ENCODE results near the gene OR8G1. TPM values are rescaled to one million over a fixed set of nuclear protein-coding genes. Genes with fewer than 3 reads are reported as not detected.

OR8G1 gene, protein sequence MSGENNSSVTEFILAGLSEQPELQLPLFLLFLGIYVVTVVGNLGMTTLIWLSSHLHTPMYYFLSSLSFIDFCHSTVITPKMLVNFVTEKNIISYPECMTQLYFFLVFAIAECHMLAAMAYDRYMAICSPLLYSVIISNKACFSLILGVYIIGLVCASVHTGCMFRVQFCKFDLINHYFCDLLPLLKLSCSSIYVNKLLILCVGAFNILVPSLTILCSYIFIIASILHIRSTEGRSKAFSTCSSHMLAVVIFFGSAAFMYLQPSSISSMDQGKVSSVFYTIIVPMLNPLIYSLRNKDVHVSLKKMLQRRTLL
- total RNA-seq (2022; extraction: Qiagen RNA extraction) = not detected in 5 replicates

DNA sequence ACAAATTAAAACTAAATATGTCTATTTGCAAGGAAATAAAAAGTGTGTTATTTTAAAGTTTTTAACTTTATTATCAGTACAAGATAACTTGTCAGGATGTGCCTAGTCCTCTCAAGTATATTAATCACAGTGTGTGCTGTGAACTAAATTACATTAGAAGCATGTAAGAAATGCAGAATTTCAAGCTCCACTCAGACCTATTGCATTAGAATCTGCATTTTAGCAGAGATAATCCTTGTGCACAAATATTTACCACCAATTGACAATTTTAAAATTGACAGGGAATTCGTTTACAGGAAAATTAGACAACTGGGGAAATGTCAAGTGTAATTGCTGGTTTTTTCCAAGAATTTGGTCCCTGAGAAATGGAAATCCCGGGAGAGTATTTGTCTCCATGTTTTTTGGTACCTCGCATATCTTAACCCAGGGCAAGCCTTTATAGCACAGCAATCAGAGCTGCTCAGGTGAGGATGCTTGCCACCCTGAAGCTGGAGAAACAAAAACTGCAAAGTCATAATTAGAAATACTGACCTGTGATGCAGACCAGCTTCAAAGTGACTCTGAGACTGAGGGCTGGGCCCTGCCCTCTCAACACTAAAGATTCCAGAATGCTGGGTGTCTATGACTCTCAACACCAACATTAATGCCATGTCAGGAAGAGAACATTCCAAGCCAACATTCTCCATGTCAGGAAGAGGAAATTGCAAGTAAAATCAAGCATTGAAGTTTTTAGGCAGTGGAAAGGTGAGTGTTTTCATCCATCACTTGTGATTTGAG is at the start of gene OR8G1:
Gene OR8G1 (plus strand): TSS at position 475 of the 777 bp plus-strand sequence. CDS start 8,581 bp downstream, outside the sequence.

DNA sequence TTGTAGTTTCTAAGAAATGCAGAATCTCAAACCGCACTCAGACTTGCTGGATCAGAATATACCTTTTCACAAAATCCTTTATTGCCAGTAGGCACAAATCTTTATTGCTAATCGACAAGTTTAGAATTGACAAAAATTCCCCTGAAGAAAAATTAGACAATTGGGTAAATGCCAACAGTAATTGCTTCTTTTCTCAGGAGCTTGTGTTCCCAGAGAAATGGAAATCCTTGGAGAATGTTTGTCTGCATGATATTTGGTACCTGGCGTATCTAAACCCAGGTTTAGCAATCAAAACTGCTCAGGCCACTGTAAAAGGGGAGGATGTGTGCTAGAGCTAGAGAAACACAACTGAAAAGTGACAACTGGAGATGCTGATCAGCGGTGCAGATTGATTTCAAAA is 15.2 kb downstream of the OR8G1 start, which contains the start of gene OR8G5:
Gene OR8G5 (plus strand): TSS at position 301 of the 400 bp plus-strand sequence. CDS start 8,556 bp downstream, outside the sequence.

Other genes with a start within 250 kb of the OR8G1 start
- not detected in 5 replicates for gene OR10G6, start 245.9 kb upstream of the OR8G1 start, total RNA-seq (2022; extraction: Qiagen RNA extraction)
- gene OR10G4, start 228.1 kb upstream of the OR8G1 start, total RNA-seq (2022; extraction: Qiagen RNA extraction) = not detected in 5 replicates
- gene OR10G9, start 218.1 kb upstream of the OR8G1 start, total RNA-seq (2022; extraction: Qiagen RNA extraction) = not detected in 5 replicates
- gene OR10G8, start 214.3 kb upstream of the OR8G1 start, total RNA-seq (2022; extraction: Qiagen RNA extraction) = not detected in 5 replicates
- gene OR10G7, start 199.8 kb upstream of the OR8G1 start, total RNA-seq (2022; extraction: Qiagen RNA extraction) = not detected in 5 replicates
- gene VWA5A, start 125.6 kb upstream of the OR8G1 start, total RNA-seq (2022; extraction: Qiagen RNA extraction) = 0.13 to 0.24 TPM (median 0.18 TPM) in 5 replicates
- gene OR10D3, start 57.8 kb upstream of the OR8G1 start, total RNA-seq (2022; extraction: Qiagen RNA extraction) = not detected in 5 replicates
- gene OR8G5, start 15.3 kb downstream of the OR8G1 start, total RNA-seq (2022; extraction: Qiagen RNA extraction) = not detected in 5 replicates
- not detected in 5 replicates for gene OR8D1, start 72.9 kb downstream of the OR8G1 start, total RNA-seq (2022; extraction: Qiagen RNA extraction)
- not detected in 5 replicates for gene OR8D2, start 79.1 kb downstream of the OR8G1 start, total RNA-seq (2022; extraction: Qiagen RNA extraction)
- not detected in 5 replicates for gene OR8B2, start 143.4 kb downstream of the OR8G1 start, total RNA-seq (2022; extraction: Qiagen RNA extraction)
- gene OR8B3, start 157.9 kb downstream of the OR8G1 start, total RNA-seq (2022; extraction: Qiagen RNA extraction) = not detected in 5 replicates
- not detected in 5 replicates for gene OR8B4, start 183.8 kb downstream of the OR8G1 start, total RNA-seq (2022; extraction: Qiagen RNA extraction)
- gene OR8B8, start 204.6 kb downstream of the OR8G1 start, total RNA-seq (2022; extraction: Qiagen RNA extraction) = not detected in 5 replicates